Melanocyte of skin (primary cell): ENCODE measurements around the gene LZIC. TPM values are rescaled to one million over a fixed set of nuclear protein-coding genes. Genes with fewer than 3 reads are reported as not detected.

Source experiments
- small RNA-seq, 2 donors: library from RNA; depleted of rRNA; stranded (forward); fragments of <200 nt; gene quantifications; one replicate each; pipeline ENCODE3, GENCODE V24; 2012
- total RNA-seq, 2 donors: library from RNA; depleted of rRNA; stranded (reverse); fragments of >200 nt; gene quantifications; 2 replicates each; pipeline ENCODE4 v1.2.3, GENCODE V29; 2012

Gene LZIC
- 10 to 100 TPM; 19.3 to 21.0 TPM for total RNA-seq

DNA sequence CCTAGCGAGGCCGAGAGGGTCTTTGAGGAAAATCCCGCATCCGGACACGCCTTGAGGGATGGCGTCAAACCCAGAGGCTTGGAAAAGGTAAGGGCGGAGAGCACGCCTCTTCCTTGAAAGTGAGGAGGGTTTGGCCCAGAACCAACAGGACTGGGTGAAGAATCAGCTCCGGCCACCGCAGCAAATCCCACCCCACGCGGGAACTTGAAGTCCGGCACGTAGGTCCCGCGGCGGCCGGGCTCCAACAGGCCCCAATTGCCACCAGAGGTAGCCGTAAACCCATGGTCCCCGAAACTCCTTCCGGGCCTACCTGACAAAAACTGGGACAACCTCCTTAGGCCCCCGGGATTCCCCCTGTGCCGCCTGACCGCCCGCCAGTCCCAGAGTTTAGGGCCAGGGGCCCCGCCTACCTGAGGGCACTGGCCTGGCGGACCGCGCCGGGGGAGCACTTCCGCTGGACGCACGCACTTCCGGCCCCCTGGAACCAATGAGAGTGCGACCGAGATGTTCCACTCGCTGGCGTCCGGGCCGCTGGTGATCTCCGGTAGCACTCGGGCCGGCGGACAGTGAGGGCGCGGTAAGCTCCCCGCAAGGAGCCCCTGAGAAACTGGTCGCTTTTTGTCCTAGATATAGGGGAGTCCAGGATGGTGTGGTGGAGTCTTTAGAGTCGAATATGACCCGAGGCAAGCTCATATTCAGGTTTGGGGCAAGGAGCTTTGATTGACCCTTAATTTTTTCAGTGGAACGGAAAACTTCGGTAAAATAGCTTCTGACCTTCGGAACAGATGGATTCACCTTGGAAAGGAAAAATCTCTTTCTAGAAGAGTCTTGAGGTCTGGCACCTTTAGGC, at the start of gene LZIC, which contains the start of gene NMNAT1:
Gene LZIC, minus strand, starts transcription at position 453 of the 850 bp plus-strand sequence. CDS start 6,772 bp downstream, outside the sequence.
Gene NMNAT1, plus strand, starts transcription at position 537 of the 850 bp plus-strand sequence. CDS start 28,599 bp downstream, outside the sequence.

DNA sequence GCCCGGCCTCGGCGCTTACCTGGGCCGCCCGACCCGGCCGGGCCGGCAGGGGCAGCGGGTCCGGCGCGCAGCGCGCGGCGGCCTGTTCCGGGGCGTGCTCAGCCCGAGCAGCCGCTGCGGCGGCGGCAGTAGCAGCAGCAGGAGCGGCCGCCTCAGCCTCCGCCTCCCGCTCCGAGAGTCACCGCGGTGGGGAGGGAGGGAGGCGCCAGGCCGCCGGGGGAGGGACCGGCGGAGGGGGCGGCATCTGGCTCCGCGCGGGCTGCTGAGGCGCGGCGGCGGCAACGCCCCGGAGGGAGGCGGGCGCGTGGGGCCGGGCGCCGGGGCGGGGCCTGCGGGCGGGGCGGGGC, 33.1 kb downstream of the LZIC start, which contains the start of gene CTNNBIP1:
Gene CTNNBIP1, minus strand, starts transcription at position 194 of the 347 bp plus-strand sequence. CDS start 38,205 bp downstream, outside the sequence.

Small RNA genes lying within 50 kb of the gene (small RNA-seq; reads per million reads assigned to genes)
- 1.3 to 1.4 reads per million in 2 donors for gene MIR5697

Other genes starting within 250 kb of the LZIC start
- 10 to 100 TPM; 85.6 to 89.1 TPM for gene CLSTN1, start 119.4 kb downstream of the LZIC start, total RNA-seq
- gene CTNNBIP1, start 33.1 kb downstream of the LZIC start, total RNA-seq, result 10 to 100 TPM; 11.7 to 18.3 TPM
- 1 to 10 TPM; 5.7 to 6.2 TPM for gene NMNAT1, start 84 bp upstream of the LZIC start, total RNA-seq
- under 1 TPM in 1 of 2 donors, not detected in 1; 0.33 TPM for gene RBP7, start 53.8 kb upstream of the LZIC start, total RNA-seq
- gene UBE4B, start 89.6 kb upstream of the LZIC start, total RNA-seq, result 10 to 100 TPM; 23.7 to 27.0 TPM